Raji (cell line): ENCODE results near the gene CMC1.

Experiments
- POLR2A ChIP-seq: IDR thresholded peaks from 2 replicates; pipeline ENCODE4 v1.6.1; 2011; ENCODE audit warnings: low read depth, low read length, control low read depth; ENCODE audit not compliant: insufficient read depth

The CMC1 gene

DNA sequence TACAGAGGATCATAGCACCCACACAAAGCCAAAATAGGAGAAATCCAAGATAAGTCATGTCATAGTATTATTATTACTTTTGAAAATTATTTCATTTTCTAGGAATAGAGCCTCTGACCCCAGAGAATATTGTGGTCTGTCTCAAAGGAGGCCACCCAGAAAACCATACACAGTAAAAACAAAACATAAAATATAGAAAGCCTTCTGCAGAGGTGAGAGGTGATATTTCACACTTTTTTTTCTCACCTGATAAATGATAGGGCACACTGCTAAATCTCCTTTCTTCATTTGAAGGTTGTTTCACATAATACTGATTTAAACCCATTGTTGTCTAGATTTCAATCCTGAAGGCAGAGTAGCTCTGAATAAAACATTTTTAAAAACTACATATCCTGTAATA, 7.0 kb upstream of the CMC1 start:
- TF ChIP-seq POLR2A, result no peak

DNA sequence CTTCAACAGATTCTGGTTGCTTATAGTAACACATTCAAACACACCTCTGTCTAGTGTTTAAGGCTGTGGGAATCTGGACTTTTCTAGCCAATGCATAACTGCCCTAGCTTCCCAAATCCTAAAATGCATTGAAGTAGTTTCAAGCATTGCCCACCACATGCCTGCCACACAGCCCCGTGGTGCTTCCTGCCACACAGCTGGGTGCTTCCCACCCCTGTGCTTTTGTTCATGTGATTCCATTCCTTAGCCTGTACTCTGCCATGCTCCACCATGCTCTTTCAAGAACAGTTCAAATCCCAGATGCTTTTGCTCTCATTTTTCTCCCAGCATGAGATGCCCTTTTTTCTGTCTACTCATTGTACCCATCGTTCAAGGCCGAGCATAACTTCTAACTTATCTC, 2.3 kb upstream of the CMC1 start:
- TF ChIP-seq POLR2A, result no peak

DNA sequence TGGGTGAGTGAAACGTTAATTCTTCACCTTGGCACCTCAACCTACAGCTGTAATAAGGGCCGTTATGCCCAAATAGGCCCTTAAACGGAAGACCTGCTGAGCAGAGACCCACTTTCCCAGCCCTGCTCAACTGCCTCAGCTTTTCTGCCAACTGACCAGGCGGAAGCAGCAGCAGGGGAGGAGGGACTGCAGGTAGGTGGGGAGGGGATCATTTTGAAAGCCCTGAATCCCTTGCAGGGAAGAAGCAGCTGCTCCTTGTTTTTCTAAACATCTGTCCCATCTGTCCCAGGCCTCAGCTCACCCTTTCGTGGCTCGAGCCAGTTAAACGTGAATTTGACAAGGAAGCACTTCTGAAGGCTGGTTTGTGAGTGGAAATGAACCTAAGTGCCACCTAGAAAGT, 978 bp upstream of the CMC1 start:
- no peak for TF ChIP-seq POLR2A

- no peak for TF ChIP-seq POLR2A
Observed at GRCh38 chr3:28242519-28242918, 1.1 kb downstream of the CMC1 start.

- TF ChIP-seq POLR2A, result no peak
Observed at GRCh38 chr3:28243424-28244106, 2.1 kb downstream of the CMC1 start.

- no peak for TF ChIP-seq POLR2A
Observed at GRCh38 chr3:28244491-28244890, 3.1 kb downstream of the CMC1 start.

- TF ChIP-seq POLR2A, result no peak
Observed at GRCh38 chr3:28247286-28247685, 5.9 kb downstream of the CMC1 start.

GRCh38 chr3:28250999-28251398, 9.6 kb downstream of the CMC1 start:
- no peak for TF ChIP-seq POLR2A

DNA sequence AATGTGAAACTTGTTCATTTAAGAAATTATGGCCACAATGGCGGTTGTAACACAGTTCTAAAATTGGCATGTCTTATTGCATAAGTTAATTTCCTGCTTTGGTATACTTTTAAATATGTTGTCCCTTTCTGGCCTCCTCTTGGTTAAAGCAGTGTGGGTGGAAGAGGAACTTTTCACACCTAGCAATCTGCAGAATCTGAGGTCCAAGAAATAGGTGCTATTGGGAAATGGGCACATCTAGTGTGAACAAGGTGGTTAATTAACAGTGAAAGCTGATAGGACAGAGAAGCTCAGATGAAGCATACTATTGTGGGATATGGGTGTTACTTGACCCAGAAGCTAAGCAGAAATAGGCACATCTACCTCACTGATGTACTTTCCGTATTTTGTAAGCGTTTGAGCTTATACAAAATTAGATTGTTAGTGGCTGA, 10.6 kb downstream of the CMC1 start:
- TF ChIP-seq POLR2A, result no peak

DNA sequence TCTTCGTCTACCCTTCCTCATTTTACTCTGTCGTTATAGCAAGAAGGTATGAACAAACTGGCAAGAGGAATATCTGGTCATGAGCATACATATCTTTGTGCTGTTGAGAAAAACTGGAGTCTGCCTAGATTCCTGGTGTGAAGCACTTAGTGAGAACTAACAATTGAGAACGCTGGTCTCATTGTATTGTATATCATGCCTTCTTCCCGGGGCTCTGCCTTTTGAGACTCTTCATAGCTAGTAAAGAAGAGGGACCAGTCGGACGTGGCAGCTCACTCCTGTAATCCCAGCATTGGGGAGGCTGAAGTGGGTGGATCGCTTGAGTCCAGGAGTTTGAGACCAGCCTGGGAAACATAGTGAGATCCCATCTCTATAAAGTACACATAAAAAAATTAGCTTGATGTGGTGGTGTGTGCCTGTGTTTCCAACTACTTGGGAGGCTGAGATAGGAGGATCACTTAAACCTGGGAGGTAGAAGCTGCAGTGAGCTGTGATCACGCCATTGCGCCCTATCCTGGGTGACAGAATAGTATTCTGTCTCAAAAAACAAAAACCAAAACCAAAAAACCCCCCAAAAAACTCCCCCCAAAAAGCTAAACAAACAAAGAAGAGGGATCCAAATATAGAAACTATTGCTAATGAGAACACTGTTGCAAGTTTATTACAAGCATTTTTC, 11.8 kb downstream of the CMC1 start:
- no peak for TF ChIP-seq POLR2A

DNA sequence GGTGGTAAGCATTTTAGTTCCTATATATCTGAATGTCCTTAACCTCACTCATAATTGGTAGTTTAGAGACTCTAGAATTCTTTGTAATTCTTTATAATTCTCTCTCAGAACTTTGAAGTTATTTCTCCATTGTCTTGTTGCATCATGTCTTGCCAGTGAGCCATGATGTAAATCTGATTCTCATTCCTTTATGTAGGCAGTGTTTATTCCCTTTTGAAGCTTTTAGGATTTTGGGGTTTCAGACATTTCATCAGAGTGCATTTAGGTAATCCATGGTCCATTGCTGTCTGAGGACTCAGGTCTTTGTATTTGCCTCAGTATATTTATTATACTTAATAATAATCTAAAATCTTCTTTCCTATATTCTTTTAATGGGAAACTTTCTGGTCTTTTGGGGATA, 20.6 kb downstream of the CMC1 start:
- TF ChIP-seq POLR2A, result no peak

DNA sequence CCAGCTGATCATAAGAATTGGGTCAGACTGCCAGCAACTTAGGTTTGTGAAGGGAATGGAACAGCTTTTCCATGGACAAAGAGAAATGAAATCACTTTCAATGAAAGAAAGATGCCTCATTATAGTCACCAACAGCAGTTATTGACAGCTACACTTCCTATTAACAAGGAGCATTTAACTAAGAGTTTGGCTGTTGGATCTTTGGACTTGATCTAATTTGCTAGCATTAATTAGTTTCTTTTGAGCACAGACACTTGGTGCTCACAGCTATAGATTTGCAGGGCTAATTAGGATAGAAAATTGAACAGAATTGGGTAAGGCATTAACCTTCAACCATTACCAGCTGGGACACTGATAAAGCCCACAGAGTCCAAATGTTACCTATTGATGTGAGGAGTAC, 24.2 kb downstream of the CMC1 start:
- no peak for TF ChIP-seq POLR2A

GRCh38 chr3:28267984-28268849, 26.8 kb downstream of the CMC1 start:
- no peak for TF ChIP-seq POLR2A

DNA sequence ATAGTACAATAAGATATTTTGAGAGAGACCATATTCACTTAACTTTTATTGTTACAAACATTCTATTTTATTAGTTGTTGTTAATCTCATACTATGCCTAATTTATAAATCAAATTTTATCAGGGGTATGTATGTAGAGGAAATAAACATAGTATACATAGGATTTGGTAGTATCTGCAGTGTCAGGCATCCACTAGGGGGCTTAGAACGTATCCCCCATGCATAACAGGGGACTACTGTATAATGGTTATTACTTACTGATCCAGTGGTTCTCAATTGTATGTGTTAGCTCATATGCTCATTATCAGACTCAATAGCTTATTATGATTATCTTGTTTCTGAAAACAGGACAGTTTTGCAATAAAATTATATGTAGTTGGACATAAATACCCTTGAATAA, 27.6 kb downstream of the CMC1 start:
- no peak for TF ChIP-seq POLR2A

DNA sequence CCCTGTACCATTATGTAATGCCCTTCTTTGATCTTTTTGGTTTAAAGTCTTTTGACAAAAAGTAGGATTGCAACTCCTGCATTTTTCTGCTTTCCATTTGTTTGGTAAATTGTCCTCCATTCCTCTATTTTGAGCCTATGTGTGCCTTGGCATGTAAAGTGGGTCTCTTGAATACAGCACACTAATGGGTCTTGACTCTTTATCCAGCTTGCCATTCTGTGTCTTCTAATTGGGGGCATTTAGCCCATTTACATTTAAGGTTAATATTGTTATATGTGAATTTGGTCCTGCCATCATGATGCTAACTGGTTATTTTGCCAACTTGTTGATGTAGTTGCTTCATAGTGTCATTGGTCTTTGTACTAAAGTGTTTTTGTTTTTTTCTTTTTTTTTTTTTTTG, 32.4 kb downstream of the CMC1 start:
- TF ChIP-seq POLR2A, result no peak

DNA sequence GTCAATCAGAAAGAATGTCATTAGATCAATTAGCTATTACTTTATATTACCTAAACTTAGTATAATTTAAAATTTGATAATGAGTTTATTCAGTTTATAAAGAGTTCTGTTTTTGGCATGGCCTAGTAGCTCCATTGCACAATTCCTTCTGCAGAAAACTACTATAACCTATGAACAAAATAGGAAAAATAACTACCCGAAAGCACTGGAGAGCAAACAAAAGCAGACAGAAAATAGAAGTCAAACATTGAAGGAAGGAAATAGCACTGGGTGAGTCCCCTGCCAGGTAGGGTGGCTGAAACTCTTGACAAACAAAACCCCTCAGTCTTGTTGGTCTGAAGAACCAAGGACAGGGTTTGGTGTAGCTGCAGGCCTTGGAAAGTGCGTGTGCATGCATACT, 37.5 kb downstream of the CMC1 start:
- no peak for TF ChIP-seq POLR2A
